GM13977 (cell line): ENCODE data around the gene CACNA1D.

Source experiments
- DNase-seq: peaks from one replicate; pipeline ENCODE4 v3.0.0; 2012; ENCODE audit warnings: low spot score
- in situ Hi-C: fragments of 300-500 bp; cut with MboI; formaldehyde crosslinking; loops from one replicate; pipeline ENCODE4 v1.12.0; 2022; ENCODE audit warnings: low sequenced_read_pairs, low pct_unique_long_range_greater_than_20kb, mixed read lengths, inconsistent platforms; ENCODE audit not compliant: unreplicated experiment
- TF ChIP-seq, protein P1 (sequence below): IDR thresholded peaks from 2 replicates; pipeline ENCODE4 v1.5.1; 2012; ENCODE audit warnings: mild to moderate bottlenecking, control low read depth; ENCODE audit not compliant: insufficient read depth; ENCODE audit errors: extremely low read depth, missing control alignments

Gene CACNA1D

DNA sequence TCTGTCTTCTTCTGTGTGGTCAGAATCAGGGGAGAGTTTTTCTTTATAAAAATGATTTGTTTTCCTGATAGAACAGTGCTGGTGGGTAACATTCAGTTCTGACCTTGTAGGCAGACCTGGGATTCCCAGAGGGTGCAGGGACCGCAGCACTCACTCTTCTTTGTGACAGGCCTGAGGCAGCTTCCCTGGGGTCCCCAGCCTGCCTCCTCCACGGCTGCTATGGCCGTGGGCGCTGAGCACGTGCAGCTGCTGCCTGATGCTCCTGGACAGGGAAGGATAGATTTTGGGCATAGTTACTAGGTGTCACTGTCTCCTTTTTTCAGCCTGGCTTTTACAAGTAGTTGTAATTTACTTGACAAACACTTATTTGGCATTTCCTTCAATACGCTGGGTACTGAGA lies 39.1 kb downstream of the CACNA1D start:
- TF ChIP-seq, protein P1, sequence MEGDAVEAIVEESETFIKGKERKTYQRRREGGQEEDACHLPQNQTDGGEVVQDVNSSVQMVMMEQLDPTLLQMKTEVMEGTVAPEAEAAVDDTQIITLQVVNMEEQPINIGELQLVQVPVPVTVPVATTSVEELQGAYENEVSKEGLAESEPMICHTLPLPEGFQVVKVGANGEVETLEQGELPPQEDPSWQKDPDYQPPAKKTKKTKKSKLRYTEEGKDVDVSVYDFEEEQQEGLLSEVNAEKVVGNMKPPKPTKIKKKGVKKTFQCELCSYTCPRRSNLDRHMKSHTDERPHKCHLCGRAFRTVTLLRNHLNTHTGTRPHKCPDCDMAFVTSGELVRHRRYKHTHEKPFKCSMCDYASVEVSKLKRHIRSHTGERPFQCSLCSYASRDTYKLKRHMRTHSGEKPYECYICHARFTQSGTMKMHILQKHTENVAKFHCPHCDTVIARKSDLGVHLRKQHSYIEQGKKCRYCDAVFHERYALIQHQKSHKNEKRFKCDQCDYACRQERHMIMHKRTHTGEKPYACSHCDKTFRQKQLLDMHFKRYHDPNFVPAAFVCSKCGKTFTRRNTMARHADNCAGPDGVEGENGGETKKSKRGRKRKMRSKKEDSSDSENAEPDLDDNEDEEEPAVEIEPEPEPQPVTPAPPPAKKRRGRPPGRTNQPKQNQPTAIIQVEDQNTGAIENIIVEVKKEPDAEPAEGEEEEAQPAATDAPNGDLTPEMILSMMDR: no peak
- in situ Hi-C loops: no loop called here
- DNase-seq: no peak

DNA sequence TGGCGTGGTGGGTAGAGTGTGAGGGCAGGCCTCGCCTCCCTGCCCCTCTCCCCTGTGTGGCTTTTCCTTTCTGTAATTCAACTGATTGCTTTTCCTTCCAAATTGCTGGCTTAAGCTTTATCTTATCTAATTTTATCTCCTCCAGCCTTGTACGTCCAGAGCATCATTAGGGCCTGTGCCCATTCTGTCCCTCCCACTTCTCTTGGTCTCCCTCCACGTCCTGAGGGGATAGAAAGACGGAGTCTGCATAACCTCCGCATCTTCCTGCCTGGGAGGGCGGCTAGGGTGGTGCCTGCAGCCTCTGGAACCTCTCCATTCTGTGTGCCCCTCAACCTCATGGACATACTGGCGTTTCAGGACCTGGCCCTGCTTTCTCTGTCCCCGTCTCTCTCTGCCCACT lies 39.8 kb downstream of the CACNA1D start:
- no peak for DNase-seq
- in situ Hi-C loops: no loop called here
- TF ChIP-seq, protein P1: no peak

DNA sequence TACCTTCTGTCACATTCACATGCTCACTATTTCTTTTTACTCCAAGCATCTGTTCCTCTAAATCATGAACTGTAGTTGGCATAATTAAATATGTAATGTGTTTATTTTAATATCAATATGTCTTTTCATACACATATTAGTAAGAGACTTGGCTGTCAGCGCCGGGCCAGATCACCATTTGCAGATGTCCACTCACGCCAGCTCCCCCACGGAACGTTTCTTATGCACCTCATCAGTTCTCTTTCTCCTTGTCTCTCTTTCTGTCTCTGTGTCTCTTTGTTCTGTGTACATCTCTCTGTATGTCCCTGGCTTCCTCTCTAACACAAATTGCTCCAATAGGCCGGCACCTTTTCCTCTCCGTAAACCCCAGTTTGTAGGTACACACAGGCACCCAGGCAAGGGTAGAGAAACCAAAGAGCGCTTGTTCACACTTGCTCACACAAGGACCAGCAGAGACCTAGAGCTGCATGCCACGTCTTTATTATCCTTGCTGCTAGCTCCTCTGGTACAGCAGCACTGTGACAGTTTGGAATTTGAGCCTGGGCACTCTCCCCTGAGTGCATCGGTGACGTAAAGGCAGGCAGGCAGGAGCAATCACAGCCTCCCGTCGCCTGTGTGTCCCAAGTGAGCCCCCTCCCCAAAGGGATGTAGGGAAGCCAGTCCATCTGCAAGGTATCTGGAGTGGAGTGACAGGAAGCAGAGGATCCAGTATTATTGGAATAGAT lies 40.4 kb downstream of the CACNA1D start:
- DNase-seq: no peak
- in situ Hi-C loops: no loop called here
- TF ChIP-seq, protein P1: no peak

DNA sequence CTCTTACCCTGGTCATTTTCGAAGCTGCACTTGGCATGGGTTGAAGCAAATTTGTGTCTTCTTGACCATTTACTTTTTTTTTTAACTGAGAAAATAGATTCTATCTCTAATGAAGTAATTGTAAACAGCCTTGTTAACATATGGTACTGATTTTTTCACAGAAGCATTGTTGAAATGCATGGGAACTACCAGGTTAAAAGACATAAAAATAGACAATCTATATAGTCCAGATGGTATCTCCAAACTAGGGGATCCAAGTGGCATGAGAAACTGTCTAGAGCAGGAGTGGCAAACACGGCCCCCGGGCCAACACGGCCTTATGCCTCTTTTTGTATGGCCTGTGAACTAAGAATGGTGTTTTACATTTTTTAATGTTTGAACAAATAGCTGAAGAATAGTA lies 41.9 kb downstream of the CACNA1D start:
- TF ChIP-seq, protein P1: no peak

DNA sequence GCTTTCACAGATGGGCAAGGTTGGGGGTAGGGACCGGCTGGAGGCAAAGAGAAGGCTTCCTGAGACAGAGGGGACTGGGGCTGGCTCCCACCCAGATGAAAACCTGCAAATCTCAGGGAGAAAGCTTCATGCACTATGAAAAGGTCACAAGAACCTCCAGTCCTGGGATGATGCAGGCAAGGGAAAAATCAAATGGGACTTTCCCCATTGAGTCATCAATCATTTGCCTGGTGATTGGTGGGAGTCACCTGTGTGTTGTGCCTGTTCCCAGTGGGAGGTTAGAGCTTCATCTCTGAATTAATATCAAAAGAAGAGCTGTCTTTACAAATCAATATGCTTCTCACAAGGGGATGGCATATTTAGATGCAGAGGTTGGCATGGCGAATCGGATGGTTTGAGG lies 49.9 kb downstream of the CACNA1D start:
- in situ Hi-C loops: no loop called here
- TF ChIP-seq, protein P1: no peak
- no peak for DNase-seq

More for the DNA sequence above, 41.9 kb downstream of the CACNA1D start:
- in situ Hi-C loops: no loop called here
- DNase-seq: no peak

DNA sequence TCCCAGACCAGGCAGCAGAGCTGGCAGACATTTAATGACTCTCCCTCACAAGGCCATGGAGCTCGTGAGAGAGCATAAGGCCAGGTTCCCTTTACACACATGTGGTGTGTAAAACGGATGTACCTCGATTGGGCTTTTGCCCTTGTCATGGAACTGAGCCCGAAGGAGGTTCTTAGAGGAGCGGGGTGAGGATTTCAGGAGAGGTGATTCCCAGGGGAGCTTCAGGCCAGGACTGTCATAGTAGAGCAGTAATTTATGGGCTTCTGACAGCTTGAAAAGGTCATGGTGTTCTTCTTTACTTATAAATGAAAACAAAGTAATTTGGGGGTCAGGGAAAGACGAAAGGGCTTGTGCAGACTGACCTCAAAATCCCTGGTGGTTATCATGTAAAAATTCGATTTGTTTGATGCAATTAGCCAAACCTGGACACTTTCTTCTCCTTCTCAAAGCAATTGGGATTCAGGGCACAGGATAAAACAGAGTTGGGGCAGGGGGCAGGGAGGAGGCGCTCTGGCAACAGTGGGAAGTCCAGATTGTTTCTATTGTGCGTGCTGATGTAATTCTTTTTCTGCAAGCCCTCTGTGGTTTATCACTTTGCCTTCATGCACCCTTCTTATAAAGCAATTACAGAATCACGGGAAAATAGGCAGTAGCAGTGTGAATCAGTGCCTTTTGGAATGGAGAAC lies 51.0 kb downstream of the CACNA1D start:
- TF ChIP-seq, protein P1: no peak
- DNase-seq: no peak
- in situ Hi-C loops: no loop called here
